Stimulated activated naive CD4-positive, alpha-beta T cell (primary cell): Measurements from ENCODE around the gene TBCA.
"Not testable (repeated sequence)": the region's sequence is repeated elsewhere in the genome, so short reads cannot be mapped to it uniquely, and the experiment has no call there.

ENCODE experiments used
- DNase-seq, 6 experiments: peaks; one replicate each; lab custom pipeline; 2025; lab: John Stamatoyannopoulos, UW

Gene TBCA

DNA sequence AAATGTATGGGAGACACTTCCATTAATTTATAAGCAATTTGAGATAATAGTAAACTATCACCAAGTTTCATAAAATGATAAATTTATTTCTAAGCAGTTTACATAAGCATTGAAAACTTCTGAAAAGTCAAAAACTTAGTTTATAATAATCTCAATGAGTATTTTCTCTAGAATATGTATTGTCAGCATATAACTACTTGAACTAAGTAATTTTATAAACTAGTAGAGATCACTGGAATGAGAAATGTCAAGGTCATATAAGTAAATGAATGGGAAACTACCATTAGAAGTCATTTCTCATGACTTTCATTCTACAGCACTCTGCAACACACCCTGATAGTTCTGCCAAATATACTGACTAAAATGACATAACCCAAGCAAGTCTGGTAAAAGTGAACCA is 3.4 kb downstream of the TBCA start:
- DNase-seq = no peak

DNA sequence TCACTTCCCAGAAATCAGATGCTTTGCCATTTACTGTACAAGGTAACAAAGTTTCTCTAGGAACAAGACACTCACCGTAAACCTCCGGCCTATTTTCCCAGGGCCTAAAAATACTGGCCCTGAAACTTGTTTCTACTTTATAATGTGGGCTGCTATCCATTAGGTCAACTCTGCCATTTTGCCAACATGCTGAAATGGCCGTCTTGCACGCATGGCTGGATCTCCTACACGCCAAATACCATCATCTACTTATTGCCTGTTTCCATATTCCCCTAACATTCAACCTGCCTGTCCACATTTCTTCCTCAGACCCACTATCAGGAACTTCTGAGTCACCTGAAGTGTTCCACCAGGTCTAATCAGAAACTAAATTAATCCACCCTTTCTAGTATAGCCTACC is 4.7 kb downstream of the TBCA start:
- no peak for DNase-seq

- no peak for DNase-seq
Measured at GRCh38 chr5:77770293-77771005, 5.7 kb downstream of the TBCA start.

DNA sequence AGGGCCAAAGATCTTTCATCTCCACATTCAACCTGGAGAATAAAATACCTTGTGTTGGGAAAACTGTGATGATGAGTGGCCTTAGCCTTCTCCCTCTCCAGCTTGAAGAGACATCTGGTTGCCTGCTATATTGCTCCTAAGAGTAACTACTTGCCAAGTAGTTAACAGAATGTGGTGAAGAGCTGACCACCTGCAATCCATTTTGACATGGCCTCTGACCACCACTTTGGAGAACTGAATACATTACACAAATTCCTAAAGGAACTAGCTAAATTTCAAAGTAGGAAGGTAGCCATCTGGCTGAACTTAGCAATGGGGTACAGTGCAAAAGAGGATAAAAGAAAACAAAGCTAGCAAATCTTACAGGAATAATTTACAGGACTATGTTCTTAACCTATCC is 7.2 kb downstream of the TBCA start:
- no peak for DNase-seq

GRCh38 chr5:77767301-77767700 is 8.8 kb downstream of the TBCA start:
- DNase-seq = no peak

GRCh38 chr5:77761606-77762005 is 14.5 kb downstream of the TBCA start:
- DNase-seq = no peak

- no peak for DNase-seq
Measured at GRCh38 chr5:77758141-77758938, 17.8 kb downstream of the TBCA start.

DNA sequence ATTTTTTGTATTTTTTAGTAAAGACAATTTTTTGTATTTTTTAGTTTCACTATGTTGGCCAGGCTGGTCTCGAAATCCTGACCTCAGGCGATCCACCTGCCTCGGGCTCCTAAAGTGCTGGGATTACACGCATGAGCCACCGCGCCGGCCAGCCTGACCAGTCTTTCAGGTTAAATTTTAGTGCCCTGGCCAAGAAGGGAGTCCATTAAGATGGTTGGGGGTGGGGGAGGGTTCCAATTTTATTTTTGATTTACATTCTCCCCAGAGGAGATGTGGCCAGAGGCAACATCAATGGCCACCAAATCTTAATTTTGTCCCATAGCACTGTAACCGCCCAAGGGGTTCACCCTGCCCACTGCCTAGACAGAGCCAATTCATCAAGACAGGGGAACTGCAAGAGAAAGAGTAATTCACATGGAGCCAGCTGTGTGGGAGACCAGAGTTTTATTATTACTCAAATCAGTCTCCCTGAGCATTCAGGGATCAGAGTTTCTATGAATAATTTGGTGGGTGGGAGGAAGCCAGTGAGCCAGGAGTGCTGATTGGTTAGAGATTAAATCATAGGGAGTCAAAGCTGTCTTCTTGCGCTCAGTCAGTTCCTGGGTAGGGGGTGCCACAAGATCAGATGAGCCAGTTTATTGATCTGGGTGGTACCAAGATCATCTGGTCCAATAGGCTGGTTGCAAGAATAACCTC is 24.7 kb downstream of the TBCA start:
- no peak for DNase-seq

- not testable (repeated sequence) for DNase-seq
Measured at GRCh38 chr5:77750928-77751327, 25.2 kb downstream of the TBCA start.

GRCh38 chr5:77748160-77748559 is 28.0 kb downstream of the TBCA start:
- no peak for DNase-seq

DNA sequence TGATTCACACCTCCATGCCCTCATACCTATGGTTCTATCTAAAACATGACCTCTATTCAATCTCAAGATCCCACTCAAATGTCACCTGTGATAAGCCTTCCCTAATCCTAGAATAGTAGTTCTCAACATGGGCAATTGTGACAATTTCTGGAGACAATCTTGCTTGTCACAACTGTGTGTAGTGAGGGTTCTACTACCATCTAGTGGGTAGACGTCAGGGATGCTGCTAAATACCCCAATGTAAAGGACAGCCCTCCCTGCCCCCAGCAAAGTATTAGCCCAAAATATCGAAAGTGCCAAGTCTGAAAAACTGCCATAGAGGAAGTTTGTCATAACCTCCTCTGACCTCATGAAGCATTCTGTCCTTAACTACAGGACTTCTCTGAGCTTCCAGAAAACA is 32.0 kb downstream of the TBCA start:
- no peak for DNase-seq

GRCh38 chr5:77743181-77743580 is 33.0 kb downstream of the TBCA start:
- no peak for DNase-seq

GRCh38 chr5:77741608-77742007 is 34.5 kb downstream of the TBCA start:
- no peak for DNase-seq

DNA sequence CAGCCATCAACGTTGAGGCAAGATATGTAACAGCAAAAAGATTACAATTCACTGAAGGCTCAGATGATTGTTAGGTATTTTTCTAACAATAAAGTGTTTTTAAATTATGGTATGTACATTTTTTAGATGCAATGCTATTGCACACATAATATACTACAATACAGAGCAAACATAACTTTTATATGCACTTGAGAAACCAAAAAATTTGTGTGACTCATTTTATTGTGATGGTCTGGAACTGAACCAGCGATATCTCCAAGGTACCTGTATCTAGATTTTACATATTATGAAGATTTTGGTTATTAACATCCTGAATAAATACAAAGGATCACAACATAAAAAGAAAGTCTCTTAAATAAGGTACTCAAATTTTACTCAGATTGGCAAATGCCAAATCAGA is 41.3 kb downstream of the TBCA start:
- DNase-seq = no peak

GRCh38 chr5:77733130-77733529 is 43.0 kb downstream of the TBCA start:
- no peak for DNase-seq

GRCh38 chr5:77727190-77727589 is 48.9 kb downstream of the TBCA start:
- DNase-seq = no peak

DNA sequence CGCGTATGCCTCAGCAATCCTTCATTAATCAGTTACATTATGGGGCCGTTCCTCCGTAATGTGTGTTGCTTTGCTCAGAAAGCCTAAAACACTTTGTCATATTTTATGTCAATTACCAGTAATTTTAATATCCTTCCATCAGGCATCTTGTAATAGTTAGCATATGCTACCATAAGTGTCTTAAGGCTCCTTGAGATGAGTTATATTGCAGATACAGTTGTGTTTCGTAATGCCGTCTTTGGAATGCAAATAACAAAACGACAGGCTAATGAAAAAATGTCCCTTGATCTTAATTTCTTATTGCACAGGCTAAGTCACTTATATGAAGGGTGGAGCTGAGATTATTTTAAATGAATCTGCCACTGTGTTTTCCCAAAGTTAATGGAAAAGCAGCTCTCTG is 50.5 kb downstream of the TBCA start:
- DNase-seq = no peak

- no peak for DNase-seq
Measured at GRCh38 chr5:77724934-77725333, 51.2 kb downstream of the TBCA start.

DNA sequence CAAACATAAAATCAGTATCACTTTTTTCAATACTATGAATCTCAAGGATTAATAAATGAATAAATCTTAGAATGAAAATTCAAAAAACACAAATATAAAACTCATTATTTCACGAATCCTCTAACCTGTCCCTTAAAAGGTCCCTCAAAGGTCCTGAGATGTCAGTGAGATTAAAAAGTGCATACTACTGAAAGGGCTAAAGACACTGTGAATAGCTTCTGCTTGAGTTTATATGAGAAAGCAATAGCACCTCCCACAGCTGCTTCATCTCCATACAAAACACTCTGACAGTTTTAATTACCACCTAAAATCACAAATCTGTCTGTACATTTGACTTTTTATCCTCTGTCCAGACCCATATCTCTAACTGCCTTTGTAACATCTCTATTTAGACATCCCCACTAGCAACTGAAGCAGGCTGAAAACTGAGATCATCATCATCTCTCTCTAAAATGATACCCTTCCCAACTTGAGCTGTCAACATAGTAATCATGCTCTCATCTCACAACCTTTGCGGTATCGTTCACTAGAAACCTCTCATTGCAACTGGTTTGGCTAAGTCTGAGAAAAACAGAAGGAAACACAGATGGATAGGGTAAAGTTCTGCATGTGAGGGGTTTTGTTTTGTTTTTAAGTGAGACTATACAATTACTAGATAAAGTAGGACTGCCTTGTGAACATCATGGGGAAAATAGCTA is 56.3 kb downstream of the TBCA start:
- DNase-seq = no peak

DNA sequence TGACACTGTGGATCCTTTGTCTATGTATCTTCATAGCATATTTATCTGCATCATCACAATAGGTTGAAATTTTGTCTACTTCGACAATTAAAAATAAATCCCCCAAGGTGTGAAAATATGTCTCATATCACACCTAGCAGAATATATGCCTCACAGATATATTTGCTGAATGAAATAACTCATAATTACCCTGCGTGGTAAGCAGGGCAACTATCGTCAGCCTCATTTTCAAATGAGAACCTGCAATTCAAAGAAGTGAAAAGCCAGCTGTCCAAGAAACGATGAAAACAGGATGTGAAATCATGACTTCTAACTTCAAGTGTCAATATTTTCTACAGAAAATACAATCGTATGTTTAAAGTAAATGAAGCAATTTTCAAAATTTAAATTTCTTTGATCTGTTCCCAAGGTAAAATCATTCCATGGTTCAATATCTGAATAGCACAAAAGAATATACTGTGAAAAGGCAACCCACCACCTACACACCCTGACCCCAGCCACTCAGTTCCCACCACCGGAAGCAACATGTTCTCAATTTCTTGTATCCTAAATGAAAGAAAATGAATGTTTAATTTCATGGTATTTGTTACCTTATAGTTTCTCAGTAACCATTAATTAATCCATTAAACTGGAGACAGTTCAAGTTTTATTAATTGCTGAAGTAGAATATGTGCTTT is 57.1 kb downstream of the TBCA start:
- DNase-seq = no peak

DNA sequence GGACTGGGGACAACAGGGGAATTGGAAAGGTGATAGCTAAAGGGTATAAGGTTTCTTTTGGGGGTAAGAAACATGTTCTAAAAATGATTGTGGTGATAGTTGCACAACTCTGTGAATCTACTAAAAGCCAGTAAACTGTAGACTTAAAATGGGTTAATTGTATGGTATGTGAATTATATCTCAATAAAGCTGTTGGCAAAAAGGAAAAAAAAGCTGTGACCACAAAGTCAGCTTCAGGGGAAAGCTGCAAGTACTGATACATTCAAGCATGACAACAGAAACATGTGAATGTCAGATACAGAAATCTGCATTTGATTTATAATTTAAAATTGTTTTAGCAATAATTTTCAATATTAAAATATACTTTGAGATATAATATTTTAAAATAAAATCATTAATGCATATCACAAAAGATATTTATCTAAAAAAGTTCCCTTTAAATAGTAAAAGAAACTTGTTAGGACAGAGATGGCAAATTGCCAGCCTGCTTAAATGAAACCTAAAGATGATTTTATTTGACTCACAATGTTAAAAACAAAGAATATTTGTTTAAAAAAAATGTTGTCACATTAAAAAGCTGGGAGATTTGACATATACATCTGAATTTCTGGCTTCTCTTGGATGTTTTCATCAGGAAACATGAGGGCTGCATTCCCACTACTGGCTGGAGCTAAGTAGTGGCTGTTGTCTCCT is 66.0 kb downstream of the TBCA start:
- DNase-seq = no peak
